GM06990 (cell line): ENCODE results near the gene GCNT4.
"Not testable (repeated sequence)": the region's sequence is repeated elsewhere in the genome, so short reads cannot be mapped to it uniquely, and the experiment has no call there.

Source experiments
- DNase-seq: peaks from one replicate; pipeline ENCODE4 v3.0.0-alpha.2; 2011; ENCODE audit not compliant: insufficient read length; ENCODE audit errors: extremely low read depth
- H3K27me3 ChIP-seq: replicated peaks from 2 replicates; pipeline ENCODE4 v1.6.0; 2011; ENCODE audit warnings: low read length; ENCODE audit not compliant: control insufficient read depth, insufficient read depth
- H3K36me3 ChIP-seq: 2 replicates; pipeline ENCODE4 v1.5.1; 2011; ENCODE audit warnings: low read length; ENCODE audit not compliant: control insufficient read depth, insufficient read depth
- H3K4me3 ChIP-seq: replicated peaks from 2 replicates; pipeline ENCODE4 v1.5.1; 2011; ENCODE audit warnings: low read depth, mild to moderate bottlenecking, control low read depth, low read length
- TF ChIP-seq, protein P1 (sequence below): IDR thresholded peaks from 2 replicates; pipeline ENCODE4 v1.5.1; 2011; ENCODE audit warnings: low read length, control low read depth, mild to moderate bottlenecking, inconsistent platforms; ENCODE audit not compliant: insufficient read depth, poor library complexity, severe bottlenecking

GCNT4 gene

DNA sequence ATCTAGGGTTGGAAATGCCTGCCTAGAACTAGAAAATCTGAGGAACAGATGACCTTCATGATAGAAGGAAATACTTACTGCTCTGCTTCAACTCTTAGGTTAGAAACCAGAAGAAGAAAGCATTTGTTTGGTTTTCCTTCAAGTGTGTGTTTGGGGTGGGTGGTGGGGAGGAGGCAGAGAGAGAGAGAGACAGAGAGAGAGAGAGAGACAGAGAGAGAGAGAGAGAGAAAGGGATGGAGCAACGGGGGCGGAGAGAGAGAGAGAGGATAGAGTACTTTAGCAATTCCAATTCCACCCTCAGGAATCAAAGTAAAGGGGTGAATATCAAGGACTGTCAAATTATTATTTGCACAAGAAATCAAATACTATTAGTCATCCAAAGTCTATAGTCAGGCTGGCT is 29.2 kb upstream of the GCNT4 start:
- TF ChIP-seq, protein P1, sequence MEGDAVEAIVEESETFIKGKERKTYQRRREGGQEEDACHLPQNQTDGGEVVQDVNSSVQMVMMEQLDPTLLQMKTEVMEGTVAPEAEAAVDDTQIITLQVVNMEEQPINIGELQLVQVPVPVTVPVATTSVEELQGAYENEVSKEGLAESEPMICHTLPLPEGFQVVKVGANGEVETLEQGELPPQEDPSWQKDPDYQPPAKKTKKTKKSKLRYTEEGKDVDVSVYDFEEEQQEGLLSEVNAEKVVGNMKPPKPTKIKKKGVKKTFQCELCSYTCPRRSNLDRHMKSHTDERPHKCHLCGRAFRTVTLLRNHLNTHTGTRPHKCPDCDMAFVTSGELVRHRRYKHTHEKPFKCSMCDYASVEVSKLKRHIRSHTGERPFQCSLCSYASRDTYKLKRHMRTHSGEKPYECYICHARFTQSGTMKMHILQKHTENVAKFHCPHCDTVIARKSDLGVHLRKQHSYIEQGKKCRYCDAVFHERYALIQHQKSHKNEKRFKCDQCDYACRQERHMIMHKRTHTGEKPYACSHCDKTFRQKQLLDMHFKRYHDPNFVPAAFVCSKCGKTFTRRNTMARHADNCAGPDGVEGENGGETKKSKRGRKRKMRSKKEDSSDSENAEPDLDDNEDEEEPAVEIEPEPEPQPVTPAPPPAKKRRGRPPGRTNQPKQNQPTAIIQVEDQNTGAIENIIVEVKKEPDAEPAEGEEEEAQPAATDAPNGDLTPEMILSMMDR, result no peak
- Histone ChIP-seq H3K27me3 (no peaks in the 10 kb centered on the region; the same call in 1 of the 2 replicates), H3K36me3 (no peaks in the 10 kb centered on the region), H3K4me3 (no peak overlapping the region)
- DNase-seq, result no peak

DNA sequence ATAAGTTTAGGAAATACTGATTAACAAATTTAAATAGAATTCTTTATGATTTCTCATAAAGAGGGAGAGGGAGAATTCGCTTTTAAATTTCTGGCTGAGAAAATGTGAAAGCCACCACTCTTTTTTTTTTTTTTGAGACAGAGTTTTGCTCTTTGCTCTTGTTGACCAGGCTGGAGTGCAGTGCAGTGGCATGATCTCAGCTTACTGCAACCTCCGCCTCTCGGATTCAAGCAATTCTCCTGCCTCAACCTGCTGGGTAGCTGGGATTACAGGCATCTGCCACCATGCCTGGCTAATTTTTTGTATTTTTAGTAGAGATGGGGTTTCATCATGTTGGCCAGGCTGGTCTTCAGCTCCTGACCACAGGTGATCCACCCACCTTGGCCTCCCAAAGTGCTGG is 27.0 kb upstream of the GCNT4 start:
- H3K4me3 ChIP-seq, H3K36me3 ChIP-seq, DNase-seq, H3K27me3 ChIP-seq: not testable (repeated sequence)

DNA sequence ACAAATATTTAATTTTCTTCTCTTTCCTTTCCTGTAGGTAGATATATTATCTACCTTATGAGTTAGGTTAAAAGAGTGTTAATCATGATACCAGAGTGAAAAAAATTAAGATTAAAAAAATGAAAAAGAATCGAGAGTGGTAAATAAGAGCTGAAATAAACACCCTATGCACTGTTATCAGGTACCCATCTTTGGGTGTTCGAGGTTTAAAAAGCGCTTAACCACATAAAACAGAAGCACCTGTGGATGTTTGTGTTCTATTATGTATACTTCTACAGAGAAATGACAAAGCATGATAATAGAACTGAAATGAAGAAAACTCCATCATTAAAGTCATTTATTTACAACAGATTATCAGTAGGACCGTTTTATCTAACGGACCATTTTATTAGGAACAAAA is 25.7 kb upstream of the GCNT4 start:
- TF ChIP-seq, protein P1, result no peak
- H3K4me3 ChIP-seq, result no peak overlapping the region
- no peak for DNase-seq

DNA sequence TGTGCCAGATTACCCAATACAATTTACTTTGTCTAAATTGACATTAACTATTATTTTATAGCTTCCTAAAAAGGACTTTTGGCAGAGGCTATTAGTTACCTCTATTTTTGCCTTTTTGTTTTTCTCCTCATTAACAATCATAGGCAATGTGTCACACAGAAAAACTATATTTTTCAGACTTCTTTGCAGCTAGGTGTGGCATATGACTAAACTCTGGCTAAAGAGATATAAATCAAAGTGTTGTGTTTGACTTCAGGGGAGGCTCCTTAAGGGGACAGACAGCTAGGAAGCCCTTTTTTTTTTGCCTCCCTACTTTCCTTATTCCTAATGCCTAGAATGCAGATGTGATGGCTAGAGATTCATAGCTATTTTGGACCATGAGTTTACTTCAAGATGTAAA is 19.7 kb upstream of the GCNT4 start:
- Histone ChIP-seq H3K36me3 (no peaks in the 10 kb centered on the region), H3K27me3 (no peaks in the 10 kb centered on the region)
- TF ChIP-seq, protein P1, result no peak

More for the DNA sequence above, 25.7 kb upstream of the GCNT4 start:
- H3K27me3 ChIP-seq, result no peaks in the 10 kb centered on the region
- H3K36me3 ChIP-seq, result no peaks in the 10 kb centered on the region

DNA sequence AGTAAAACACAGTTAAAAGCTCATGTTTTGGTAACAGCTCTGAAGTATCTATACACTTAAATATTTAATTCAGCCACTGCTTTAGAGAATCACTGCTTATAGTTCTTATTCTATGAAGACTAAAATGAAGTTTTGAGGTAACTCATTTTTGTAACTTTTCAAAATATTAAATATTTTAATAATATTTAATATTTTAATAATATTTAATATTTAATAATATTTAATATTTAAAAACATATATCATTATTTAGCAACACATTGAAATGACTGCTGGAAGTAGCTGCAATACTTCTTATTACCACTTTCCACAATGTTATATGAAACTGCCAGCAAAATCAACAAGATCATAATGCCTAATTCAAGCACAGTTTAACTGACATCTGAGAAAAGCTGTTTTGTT is 18.7 kb upstream of the GCNT4 start:
- Histone ChIP-seq H3K36me3 (no peaks in the 10 kb centered on the region), H3K27me3 (no peaks in the 10 kb centered on the region), H3K4me3 (no peak overlapping the region)
- DNase-seq, result no peak
- TF ChIP-seq, protein P1, result no peak

More for the DNA sequence above, 19.7 kb upstream of the GCNT4 start:
- DNase-seq, result no peak
- H3K4me3 ChIP-seq, result no peak overlapping the region

DNA sequence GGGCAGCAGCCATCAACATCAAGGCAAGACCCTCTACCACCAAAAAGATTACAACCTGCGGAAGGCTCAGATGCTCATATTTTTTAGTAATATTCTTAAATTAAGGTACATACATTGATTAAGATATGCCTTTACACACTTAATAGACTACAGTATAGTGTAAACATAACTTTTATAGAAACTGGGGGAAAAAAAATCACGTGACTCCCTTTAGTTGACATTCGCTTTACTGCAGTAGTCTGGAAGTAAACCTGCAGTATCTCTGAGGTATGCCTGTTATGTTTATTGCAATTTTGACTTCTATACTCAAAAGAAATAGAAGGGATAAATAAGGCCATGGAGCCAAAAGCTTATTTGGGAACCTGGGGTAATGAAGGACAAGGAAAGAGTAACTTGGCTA is 15.1 kb upstream of the GCNT4 start:
- Histone ChIP-seq H3K27me3 (no peaks in the 10 kb centered on the region), H3K36me3 (no peaks in the 10 kb centered on the region), H3K4me3 (no peak overlapping the region)
- TF ChIP-seq, protein P1, result no peak
- DNase-seq, result no peak
